GF-D8 (cell line): Measurements from ENCODE around the gene NMB.

Experiments used
- DNase-seq: peaks from one replicate; lab custom pipeline; 2025; lab: John Stamatoyannopoulos, UW

The NMB gene

DNA sequence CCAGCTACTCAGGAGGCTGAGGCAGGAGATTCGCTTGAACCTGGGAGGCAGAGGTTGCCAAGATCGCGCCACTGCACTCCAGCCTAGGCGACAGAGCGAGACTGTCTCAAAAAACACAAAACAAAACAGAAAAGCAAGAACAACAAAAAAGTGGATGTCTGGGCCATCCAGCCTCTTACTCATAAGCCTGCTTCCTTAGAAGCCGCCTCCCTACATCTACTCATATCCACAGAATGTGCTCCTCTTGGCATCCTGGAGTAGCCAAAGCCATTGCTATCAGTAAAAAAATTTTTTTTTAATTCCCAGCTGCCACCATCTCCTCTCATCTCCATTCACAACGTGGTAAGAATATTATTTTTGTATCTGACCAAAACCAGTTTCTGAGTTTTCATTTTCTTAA lies 46.4 kb downstream of the NMB start:
- DNase-seq, result no peak

DNA sequence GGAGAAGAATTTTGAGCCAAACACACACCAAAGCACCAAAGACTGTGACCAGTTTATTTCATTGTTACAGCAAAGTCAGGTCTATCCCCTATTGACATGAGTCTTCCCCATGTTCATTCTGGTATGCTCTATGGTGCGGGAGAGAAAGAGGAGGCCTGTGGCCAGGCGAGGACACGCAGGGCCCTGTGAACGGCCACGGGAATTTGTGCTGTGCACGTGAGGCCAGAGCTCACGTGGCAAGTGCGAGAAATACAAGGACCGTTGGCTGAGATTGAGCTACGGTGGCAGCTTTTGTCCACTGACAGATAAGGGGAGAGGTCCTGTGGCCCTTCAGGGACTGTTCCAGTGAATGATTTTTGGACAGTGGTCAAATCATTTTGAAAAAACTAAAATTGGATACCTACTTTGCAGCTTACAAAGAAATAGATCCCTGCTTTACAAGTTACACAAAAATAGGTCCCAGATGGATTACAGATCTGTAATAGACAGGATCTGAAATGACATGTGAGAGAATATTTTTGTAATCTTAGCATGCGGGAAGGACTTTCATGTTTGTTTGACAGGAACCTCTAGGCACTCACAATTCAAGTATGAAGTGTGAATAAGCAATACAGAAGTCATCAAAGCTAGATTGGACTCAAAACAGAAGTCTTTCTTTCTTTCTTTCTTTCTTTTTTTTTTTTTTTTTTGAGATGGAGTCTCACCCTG lies 48.0 kb downstream of the NMB start:
- DNase-seq, result no peak

GRCh38 chr15:84608707-84609284 lies 49.2 kb downstream of the NMB start:
- DNase-seq, result no peak

GRCh38 chr15:84606653-84607120 lies 51.3 kb downstream of the NMB start:
- no peak for DNase-seq

- no peak for DNase-seq
Observed at GRCh38 chr15:84605554-84605882, 52.5 kb downstream of the NMB start.
